ENCODE data around the gene PGM2L1.
"Not testable (repeated sequence)": the region's sequence is repeated elsewhere in the genome, so short reads cannot be mapped to it uniquely, and the experiment has no call there.

The PGM2L1 gene

DNA sequence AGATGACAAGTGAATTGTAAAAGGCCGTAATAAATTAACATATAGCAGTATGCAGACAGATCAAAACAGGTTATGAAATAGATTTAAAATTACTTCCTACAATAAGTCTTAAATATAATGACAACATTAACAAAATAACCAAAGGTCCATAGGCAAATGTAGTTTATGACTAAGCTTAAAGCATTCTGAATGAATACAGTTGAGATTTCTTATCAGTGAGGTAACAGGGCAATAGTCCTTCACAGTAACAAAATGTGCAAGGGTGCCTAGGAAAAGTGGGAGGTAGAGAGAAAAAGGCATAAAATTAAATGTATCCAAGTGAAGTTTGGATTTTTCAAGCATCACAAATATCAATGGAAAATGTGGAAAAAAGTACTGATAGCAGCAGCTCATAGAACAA, 65.9 kb downstream of the PGM2L1 start:
- DNase-seq = no peak

DNA sequence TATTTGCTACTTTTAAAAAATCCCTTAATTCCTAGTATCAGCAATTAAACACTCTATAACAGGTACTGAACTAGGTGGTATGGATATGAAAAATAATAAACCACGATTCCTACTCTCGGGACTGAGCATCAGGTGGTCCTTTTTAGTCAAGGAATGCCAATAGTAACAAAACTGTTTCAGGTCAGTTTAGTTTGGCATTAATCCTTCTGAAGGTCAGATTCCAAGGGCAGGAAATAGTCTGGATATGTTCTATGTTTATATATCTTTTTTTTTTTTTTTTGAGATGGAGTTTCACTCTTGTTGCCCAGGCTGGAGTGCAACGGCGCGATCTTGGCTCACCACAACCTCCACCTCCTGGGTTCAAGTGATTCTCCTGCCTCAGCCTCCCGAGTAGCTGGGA, 67.2 kb downstream of the PGM2L1 start:
- DNase-seq = not testable (repeated sequence)

DNA sequence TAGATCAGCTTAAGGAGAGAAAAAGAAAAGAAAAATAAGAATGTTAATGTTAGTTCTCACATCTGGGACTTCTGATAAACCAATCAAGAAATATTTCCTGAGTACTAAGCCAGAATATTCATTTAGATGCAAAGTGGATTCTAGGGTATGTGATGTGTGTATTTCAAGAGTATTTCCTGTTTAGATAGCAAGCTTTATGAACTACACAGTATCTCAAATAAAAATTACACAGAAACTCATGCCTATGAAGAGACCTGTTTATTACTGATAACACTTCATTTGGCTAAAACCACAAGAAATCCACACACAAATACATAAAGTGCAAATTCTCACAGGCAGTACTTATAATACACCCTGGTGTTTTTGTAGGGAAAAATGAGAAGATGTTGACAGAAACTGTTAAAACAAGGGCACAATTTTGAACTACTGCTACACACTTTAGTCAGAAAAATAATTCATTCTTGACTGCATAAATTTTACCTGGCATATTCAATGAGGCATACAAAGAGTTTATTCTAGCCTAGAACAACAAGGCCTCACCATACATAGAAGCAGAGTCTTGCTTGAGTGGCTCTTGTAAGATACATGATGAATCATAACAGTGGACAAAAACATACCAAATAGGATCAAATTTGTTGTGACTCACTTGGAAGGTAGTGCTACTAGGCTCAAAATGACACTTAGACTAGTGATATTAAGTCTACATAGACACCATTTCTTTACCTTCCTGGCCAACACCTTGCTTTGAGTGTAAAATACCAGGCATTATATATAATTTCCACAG, 68.0 kb downstream of the PGM2L1 start:
- no peak for DNase-seq

DNA sequence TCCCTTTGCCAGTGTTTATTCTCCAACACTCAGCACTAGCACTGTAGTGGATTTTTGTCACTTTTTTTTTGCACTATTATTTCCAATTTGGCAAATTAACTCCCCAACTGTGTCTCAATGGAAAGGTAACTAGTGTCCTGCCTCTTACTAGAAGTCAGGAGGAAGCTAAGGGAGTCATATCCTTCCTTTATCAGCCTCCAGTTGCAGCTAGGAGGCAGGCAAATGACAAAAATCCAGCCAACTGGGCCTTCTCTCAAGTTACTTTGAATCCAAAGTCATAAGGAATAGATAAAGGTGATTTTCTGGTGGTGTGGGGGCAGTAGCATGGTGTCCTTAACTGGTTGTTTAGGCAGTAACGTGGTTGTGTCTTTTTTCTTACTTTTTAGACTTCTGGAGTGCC, 71.2 kb downstream of the PGM2L1 start:
- no peak for DNase-seq

DNA sequence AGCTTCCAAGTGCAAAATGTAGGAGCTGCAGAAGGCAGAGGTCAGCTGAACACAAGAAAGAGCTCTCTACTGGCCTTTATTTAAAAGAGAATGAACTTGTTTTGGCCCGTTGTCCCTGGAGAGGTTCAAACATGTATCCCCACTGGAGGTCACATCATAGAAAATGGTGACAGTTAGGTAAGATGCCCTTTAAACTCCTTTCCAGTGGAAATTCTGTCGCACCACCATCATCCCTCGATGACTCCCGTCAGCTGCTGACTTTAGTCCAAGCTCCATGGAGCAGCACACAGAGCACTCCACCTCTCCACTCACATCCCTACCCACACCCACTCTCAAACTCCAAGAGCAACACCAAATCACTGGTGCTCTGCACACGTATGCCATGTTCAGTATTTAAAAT, 71.6 kb downstream of the PGM2L1 start:
- DNase-seq = no peak

DNA sequence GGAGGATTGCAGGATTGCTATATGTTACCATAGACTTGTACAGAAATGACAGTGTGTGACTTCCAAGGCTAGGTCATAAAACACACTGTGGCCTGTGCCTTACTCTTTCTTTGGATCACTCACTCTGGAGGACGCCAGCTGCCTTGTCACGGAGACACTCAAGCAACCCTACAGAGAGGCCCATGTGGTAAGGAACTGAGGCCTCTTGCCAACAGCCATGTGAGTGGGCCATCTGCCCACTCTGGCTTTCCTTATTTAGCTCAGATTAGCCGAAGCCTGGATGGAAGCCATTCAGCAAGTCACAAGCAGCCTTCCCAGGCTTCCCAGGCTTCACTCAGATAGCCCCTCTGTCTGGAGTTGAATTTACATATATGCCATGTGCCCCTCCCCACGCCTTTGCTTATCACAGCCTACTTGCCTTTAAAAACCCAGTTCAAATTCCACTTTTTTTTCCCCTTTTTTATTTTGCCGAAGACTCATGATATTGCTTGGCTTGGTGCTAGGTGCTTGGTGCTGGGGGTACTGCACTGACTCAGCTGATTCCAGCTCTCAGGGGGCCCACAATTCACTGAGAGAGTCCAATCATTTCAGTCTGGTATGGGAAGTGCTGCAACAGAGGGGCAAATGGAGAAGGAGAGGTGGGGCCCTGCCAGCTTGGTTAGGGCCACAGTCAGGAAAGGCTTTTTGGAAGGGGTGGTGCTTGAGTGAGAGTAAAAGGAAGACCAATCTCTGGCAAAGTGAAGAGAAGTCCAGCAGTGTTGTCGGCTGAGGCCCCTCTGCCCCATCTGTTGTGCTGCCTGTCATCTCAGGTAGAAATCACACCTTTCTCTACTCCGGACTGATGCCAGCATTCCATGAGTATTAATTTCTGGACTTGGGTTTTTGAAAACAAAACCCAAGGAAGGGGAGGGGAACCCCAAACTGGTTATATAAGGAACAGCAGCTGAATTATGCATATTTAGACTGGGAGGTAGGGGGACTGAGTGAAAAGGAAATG, 72.3 kb downstream of the PGM2L1 start:
- DNase-seq = peak; percentile 88

DNA sequence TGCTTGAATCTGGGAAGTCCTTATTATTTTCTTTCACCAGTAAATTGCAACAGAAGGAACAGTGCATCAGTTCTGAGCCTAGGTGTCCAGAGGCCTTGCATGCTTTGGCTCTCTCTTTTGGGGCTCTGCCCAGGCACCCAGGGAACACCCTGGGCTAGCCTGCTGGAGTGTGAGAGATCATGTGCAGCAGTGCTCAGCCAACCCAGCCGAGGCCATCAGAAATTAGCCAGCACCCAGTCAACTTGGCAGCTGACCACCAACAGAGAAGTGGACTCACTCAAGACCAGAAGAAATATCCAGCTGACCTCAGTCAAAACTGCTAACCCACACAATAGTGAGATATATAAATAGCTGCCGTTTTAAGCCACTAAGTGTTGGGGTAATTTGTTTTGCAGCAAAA, 75.6 kb downstream of the PGM2L1 start:
- no peak for DNase-seq

DNA sequence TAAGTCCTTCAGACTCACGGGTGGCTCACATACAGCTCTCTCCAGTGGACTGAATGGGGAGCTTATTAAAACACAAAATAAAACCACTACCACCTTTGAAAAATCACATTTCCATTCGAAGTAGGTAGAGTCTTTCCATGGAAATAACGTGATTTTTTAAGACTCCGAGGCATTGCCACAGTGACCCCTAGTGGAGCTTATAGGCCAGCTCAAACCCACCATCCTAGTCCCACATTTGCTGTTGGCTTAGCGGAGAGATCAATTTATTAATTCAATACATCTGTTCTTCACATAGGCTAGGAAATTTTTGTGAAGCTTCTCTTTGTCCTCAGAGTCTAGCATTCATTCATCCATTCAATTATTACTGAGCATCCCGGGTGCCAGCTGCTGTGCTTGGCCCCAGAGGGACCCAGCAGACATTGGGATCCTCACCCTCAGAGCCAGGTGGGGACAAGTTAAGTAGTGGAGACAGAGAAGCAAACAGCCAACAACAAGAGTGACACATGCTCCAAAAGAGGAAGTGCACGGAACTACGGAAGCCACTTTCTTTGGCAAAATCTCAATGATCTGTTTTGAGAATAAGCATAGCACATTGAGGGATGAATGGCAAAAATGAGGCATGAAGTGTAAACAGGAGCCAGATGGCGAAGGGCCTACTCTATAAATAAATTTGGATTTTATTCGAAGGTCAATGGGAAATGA, 76.6 kb downstream of the PGM2L1 start:
- no peak for DNase-seq

DNA sequence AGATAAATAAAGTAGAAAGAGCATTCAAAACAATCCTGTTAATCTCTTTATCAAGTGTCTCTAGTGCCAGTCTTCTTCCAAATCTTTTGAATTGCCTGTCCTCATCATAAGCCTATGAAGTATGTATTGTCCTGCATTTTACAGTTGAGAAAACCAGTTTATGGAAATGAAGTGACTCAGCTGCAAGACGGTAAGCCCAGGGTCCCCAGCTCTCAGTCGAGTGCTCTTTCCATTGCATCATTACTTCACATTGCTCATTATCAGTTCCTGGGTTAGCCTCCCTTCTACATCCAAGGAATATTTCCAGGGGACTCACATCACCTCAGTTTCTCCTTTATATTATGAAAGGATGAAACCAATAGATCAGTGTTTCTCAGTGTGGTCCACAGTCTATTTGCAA, 77.7 kb downstream of the PGM2L1 start:
- DNase-seq = no peak

DNA sequence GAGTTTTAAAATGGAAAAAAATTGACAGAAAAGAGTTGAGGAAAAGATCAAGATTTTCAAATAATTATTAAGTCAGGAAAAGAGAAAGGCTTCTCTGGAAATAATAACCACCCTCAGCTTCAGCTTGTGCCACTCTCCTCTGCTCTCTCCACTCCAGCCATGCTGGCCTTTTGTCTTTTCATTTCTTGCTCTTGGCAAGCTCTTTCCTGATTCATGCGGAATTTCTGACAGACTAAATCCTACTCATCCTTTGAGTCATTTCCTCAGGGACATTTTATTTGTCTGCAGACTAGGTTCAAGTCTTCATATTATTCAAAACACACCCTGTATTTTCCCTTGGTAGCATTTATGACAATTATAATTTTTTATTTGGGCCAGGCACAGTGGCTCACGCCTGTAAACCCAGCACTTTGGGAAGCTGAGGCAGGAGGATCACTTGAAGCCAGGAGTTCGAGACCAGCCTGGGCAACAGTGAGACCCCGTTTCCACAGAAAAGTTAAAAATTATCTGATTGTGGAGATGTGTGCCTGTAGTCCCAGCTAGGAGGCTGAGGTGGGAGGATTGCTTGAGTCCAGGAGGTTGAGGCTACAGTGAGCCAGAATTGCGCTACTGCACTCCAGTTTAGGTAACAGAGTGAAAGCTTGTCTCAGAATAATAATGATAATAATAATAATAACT, 79.0 kb downstream of the PGM2L1 start:
- DNase-seq = no peak

DNA sequence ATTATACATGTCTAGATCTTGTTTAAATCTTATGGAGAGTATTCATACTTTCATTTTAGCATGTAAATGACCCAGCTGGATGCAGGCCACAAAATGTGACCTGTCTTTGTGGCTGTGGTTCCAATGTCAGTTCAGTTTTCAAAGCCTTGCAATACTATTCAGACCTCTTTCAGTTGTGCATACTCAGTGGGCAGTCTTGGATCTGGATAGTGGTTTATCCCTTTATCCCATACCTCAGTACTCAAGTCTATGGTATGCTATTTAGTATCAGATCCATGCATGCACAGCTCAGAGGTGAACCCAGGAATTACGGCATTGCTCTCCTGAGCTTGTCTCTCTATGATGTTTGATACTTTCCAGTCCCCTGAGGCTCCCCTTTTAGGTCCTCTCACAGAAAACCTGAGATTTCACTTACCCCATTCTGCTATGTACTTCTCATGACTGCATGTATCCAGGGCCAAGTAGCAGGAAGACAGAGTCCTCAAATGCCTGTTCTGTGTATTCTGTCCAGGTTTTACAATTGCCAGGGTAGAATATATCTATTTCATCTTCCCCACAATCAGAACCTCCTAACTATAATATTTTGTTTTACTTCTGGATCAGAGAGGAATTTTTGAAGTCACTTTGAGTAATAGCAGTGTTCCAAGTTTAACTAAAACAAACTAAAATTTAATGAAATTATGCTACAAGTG, 79.8 kb downstream of the PGM2L1 start:
- no peak for DNase-seq

DNA sequence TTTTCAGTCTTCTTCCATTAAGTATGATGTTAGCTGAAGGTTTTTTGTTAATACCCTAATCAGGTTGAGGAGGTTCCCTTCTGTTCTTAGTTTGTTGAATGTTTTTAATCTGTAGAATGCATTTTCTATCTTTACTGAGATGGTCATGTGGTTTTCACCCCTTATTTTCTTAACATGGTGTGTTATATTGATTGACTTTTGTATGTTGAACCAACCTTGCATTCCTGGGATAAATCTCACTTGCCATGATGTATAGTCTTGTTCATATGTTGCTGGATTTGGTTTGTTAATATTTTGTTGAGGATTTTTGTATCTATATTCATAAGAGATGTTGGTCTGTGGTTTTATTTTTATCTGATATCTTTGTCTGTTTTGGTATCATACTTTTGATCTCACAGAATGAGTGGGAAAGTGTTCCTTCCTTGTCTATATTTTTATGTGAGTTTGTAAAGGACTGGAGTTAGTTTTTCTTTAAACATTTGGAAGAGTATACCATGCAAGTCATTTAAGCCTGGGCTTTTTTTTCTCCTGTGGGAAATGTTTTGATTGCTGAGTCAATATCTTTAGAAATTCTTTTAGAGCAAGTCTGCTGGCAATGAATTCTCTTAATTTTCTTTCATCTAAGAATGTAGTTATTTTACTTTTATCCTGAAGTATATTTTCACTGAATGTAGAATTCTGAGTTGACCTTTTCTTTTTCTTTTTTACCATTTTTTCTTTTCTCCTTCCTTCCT, 81.3 kb downstream of the PGM2L1 start:
- DNase-seq = no peak

DNA sequence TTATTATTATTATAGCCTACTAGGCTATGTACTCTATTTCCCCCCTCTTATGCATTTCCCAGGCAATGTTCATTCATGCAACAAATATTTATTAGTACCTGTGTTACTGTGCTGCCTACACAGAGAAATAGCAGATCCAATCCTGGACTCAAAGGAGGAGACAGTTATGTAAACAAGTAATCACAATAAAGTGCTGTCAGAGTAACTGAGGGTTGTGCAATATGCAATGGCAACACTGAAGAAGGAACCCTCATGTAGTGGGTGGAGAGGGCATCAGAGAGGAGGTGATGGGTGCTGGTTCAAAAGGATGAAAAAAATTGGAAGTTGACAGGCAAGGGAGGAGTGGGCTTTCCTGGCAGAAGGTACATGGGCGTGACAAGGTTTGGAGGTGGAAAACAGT, 85.9 kb downstream of the PGM2L1 start:
- no peak for DNase-seq

DNA sequence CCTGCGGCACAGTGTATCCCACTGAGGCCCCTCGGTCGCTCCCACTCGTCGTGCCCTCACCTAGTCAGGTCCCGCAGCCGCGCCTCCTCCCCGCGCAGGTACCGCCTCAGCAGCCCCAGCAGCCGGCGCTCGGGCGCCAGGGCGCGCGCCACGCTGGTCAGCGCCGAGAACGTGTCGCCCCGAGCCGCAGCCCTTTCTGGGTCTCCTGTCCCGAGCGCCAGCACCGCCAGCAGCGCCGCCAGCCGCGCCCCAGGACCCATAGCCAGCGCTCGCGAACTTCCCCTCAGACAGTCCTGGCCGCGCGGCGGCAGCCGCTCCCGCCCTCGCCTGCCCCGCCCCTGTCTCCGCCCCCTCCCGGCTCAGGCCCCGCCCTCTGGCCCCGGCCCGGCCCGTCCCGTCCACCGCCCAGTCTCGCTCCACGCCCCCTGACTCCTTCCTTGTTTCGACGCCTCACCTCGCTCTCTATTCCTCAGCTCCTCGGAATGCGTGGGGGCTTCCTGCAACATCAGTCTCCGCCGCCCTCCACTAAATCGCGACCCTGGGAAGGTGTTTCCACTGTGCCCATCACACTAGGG, 86.8 kb downstream of the PGM2L1 start, which contains the start of gene P4HA3:
Gene P4HA3, minus strand, starts transcription at position 289 of the 575 bp plus-strand sequence. Its CDS starts 29 bp downstream, at position 260.
- DNase-seq = no peak

DNA sequence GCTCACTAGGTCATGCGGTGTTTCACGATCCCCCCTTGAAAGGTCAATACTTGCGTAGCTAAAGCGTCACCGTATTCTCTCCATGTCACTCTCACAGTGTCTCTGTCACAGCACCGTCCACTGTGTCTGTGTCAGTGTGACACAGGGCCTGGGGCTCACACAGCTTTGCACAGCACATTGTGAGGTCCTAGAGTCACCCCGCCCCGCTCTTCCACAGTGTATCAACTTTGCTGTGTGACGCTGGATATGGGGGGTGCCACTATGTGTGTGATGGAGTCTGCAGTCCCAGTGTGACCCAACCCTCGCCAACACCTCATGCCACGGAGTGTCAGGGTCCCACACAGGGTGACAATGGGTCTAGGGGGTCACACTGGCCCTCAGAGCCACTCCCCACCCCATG, 87.4 kb downstream of the PGM2L1 start:
- DNase-seq = no peak

DNA sequence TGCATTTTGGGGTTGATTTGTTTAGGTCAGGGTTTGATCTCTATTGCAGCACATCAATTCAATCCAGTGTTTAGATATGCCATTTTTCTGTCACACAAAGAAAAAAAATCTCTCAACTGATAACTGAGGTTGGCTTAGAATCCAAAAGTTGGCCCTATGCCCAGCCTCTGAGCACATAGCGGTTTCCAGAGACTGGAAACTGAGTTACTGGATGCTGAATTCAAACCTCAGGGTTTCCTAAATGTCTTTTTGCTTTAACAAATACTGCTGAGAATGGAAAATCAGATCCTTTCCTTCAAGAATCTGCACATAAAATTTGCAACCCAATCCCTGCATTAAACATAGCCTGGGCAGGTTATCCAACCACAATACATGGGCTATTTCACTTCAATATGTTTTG, 90.8 kb downstream of the PGM2L1 start:
- no peak for DNase-seq

DNA sequence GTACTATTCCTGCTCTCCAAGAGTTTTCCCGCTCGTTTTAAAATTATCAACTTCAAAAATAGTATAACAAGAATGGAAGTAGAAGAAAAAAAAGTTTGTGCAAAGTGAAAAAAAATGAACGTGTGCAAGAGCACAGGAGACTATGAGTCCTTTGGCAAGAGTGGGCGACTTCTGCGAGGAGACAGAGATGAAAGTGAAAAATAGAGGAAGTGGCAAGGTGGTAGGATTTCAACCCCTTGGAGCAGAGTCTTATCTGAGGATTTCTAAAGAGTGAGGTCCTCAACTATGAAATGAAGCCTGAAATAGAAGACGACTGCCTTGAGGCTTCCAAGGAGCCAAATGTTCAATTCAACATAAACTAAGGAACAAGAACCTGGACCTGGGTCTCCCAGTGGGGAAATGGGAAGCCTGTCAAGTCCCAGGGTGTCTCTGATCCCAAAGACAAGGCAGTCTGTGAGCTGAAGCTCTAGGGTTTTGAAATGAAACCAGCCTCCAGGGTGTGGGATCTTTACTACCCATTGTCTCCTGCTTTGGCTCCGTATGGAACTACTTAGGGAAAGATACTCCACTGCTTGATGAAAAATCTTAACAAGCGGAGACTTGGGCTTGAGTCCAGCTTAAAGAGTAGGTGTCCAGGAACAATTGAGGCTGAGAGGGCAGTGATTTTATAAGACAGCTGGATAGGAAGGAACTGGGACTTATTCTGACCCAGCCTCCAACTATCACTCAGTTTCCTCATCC, 91.6 kb downstream of the PGM2L1 start:
- DNase-seq = no peak

DNA sequence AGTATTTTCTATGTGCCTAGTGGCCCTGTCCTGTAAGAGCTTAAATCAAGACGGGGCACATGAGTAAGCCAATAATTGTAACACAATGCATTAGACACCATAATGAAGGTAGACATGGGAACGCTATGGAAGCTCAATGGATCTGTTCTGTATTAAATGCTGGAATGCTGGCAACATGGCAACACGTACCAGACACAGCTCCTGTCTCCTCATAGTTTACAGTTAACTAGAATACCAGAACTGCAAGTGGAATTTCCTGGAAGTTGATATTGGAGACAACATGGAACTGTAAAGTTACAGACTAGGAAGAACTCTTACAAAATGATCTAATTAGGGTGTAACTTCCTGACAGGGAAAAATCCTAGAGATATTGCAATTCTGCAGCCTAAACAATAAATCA, 99.2 kb downstream of the PGM2L1 start:
- no peak for DNase-seq

DNA sequence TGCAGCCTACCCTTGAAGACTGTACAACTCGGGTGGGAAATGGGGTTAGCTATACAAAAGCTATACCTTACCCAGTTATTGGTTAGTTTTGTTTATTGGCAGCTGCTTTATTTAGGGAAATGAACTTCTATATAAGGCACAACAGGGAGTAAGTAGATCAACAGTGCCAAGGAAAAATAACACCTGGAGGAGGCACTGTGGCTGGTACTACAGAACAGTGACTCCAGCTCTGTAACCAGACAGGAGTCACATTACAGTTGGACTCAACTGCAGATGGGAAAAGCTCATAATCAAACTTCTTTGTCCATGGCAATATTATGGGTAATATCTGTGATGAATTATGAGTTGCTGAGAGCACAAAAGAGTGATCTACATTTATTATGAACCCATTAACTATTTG, 100.7 kb downstream of the PGM2L1 start:
- no peak for DNase-seq

DNA sequence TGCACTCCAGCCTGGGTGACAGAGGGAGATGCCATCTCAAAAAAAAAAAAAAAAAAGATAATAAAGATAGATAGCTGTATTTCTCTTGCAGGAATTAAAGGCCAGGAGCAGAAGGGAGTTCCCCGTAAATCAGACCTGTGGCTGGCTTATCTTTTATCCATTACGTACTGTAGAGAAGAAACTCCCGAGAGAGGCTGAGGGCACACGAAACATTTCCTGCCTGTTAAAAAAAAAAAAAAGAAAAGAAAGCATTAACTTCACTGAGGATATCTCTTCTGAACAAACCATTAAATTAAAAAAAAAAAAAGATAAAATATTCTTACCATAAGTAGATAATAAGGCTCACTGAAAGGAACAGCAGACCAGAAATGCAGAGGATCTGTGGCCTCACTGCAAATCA, 109.3 kb downstream of the PGM2L1 start:
- no peak for DNase-seq
